Thyroid gland (tissue), 4 donors: ENCODE data around the gene SMIM35.

ENCODE experiments used
- CTCF ChIP-seq, 6 experiments: fragments of 200-600 bp in 3 of 6; fragments of 450-650 bp in 3 of 6; sonication (generic) in 3 of 6; IDR thresholded peaks; one replicate each; pipeline ENCODE4 v1.5.1; 2016 to 2019; ENCODE audit warnings: antibody characterized with exemption in 6 of 6, mild to moderate bottlenecking in 2 of 6, inconsistent platforms in 1 of 6, moderate library complexity in 1 of 6
- POLR2A ChIP-seq, 2 donors: fragments of 450-650 bp; IDR thresholded peaks; one replicate each; pipeline ENCODE4 v1.6.1; 2017; ENCODE audit warnings: antibody characterized with exemption in 2 of 2, mild to moderate bottlenecking in 2 of 2, moderate library complexity in 1 of 2

GRCh38 chr11:118021146-118021545, 65.6 kb downstream of the SMIM35 start:
- TF ChIP-seq CTCF (IDR thresholded peaks at IDR 0.05) (no peak), POLR2A (IDR thresholded peaks at IDR 0.05) (no peak)
